Measurements from ENCODE around the gene CAMK2G.
A peak's percentile ranks its signal among the peaks of the same experiment; 100 is the strongest.
"Not testable (repeated sequence)": the region's sequence is repeated elsewhere in the genome, so short reads cannot be mapped to it uniquely, and the experiment has no call there.

CAMK2G gene

DNA sequence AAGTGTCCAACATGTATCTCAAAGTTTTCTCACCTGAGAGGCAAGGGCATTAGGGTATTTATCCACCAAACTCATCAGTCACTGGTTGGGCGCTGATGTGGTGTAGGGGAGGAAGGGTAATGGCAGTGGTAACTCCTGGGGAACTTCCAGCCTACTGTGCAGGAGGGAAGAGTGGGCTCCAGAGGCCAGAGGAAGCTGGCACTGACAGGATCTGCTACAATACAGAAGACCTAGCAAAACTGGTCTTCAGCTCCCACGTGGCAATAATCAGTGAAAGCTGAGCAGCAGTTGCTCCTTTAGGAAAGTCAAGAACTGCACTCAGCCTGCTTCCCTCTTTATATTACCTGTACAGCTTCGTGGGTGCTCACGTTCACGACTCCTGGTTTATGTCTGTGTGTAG is 17.2 kb upstream of the CAMK2G start:
- Mint-ChIP-seq H3K36me3 (no peaks in the 10 kb centered on the region), H3K4me3 (no peak overlapping the region), H3K27me3 (no peaks in the 10 kb centered on the region), H3K4me1 (peaks cover 10% of the 10 kb centered on the region), H3K9me3 (no peaks in the 10 kb centered on the region), H3K27ac (no peak overlapping the region)

DNA sequence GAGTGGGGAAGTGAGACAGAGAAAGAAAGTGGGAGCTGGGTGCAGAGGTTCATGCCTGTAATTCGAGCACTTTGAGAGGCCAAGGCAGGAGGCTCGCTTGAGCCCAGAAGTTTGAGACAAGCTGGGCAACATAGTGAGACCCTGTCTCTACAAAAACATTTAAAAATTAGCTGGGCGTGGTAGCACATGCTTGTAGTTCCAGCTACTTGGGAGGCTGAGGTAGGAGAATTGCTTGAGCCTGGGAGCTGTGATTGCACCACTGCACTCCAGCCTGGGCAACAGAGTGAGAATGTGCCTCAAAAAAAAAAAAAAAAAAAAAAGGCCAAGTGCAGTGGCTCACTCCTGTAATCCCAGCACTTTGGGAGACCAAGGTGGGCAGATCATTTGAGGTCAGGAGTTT is 16.5 kb upstream of the CAMK2G start:
- H3K4me3 Mint-ChIP-seq, H3K9me3 Mint-ChIP-seq, H3K36me3 Mint-ChIP-seq, H3K27me3 Mint-ChIP-seq, H3K27ac Mint-ChIP-seq: not testable (repeated sequence)
- peaks cover 17% of the 10 kb centered on the region for H3K4me1 Mint-ChIP-seq

DNA sequence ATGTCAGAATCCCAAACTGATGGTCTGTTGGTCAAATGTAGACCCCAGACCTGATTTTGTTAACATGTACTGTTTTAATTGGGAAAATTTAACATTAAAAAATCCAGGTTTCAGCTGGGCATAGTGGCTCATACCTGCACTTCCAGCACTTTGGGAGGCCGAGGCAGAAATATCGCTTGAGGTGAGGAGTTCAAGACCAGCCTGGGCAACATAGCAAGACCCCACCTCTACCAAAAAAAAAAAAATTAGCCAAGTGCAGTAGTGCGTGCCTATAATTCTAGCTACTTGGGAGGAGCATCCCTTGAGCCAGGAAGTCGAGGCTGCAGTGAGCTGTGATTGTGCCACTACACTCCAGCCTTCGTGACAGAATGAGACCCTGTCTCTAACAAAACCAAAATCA is 15.9 kb upstream of the CAMK2G start:
- Mint-ChIP-seq H3K36me3 (no peaks in the 10 kb centered on the region), H3K4me1 (peaks cover 18% of the 10 kb centered on the region), H3K27ac (no peak overlapping the region), H3K9me3 (no peaks in the 10 kb centered on the region), H3K4me3 (no peak overlapping the region), H3K27me3 (no peaks in the 10 kb centered on the region)

DNA sequence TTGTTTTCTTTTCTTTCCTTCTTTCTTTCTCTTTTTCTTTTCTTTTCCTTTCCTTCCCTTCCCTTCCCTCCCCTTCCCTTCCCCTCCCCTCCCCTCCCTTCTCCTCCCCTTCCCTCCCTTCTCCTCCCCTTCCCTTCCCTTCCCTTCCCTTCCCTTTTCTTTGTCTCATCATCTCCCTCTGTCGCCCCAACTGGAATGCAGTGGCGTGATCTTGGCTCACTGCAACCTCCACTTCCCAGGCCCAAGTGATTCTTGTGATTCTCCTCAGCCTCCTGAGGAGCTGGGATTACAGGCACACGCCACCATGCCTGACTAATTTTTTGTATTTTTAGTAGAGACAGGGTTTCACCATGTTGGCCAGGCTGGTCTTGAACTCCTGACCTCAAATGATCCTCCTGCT is 15.1 kb upstream of the CAMK2G start:
- not testable (repeated sequence) for H3K27ac Mint-ChIP-seq, H3K9me3 Mint-ChIP-seq, H3K27me3 Mint-ChIP-seq, H3K4me3 Mint-ChIP-seq, H3K36me3 Mint-ChIP-seq
- peaks cover 14% of the 10 kb centered on the region for H3K4me1 Mint-ChIP-seq

DNA sequence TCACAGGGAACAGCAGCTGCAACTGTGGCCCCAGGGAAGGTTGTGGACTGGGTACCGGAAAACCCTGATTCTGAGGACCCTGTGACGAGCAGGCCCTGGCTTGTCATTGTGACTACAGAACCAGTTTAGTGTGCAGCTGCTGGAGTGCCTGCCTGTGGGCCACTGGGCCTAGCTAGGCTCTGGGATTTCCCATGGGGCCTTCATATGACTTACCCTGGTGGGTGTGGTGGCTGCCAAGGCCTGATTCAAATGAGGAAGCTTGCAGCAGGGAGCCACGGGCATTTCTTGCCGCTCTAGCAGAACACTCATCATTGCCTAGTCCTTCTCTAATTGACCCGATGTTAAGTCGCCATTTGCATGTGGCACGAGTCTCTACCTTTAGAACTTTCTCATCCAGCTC is 14.7 kb upstream of the CAMK2G start:
- Mint-ChIP-seq H3K4me3 (no peak overlapping the region), H3K4me1 (peaks cover 10% of the 10 kb centered on the region), H3K36me3 (no peaks in the 10 kb centered on the region), H3K27ac (no peak overlapping the region), H3K27me3 (no peaks in the 10 kb centered on the region), H3K9me3 (no peaks in the 10 kb centered on the region)

DNA sequence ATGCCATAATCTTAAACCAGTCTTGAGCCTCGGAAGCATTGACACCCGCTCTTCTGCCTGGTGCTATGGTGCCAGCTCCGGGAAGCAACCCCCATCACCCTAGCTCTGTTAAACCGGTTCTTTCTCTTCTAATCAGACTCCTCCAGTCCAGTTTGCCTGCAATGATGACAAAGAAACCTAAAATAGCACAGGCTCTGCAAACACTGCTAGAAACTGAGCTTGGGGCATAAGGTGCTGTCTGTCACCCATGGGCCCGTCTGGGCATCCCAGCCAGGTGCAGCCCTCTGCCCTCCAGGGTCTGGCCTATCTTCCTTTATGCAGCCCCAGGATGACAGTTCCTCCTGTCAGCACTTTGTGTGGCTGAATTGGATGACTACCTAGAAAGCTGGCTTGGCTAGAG is 14.2 kb upstream of the CAMK2G start:
- Mint-ChIP-seq H3K27ac (no peak overlapping the region), H3K4me1 (peaks cover 9% of the 10 kb centered on the region), H3K9me3 (no peaks in the 10 kb centered on the region), H3K27me3 (no peaks in the 10 kb centered on the region), H3K36me3 (no peaks in the 10 kb centered on the region), H3K4me3 (no peak overlapping the region)

DNA sequence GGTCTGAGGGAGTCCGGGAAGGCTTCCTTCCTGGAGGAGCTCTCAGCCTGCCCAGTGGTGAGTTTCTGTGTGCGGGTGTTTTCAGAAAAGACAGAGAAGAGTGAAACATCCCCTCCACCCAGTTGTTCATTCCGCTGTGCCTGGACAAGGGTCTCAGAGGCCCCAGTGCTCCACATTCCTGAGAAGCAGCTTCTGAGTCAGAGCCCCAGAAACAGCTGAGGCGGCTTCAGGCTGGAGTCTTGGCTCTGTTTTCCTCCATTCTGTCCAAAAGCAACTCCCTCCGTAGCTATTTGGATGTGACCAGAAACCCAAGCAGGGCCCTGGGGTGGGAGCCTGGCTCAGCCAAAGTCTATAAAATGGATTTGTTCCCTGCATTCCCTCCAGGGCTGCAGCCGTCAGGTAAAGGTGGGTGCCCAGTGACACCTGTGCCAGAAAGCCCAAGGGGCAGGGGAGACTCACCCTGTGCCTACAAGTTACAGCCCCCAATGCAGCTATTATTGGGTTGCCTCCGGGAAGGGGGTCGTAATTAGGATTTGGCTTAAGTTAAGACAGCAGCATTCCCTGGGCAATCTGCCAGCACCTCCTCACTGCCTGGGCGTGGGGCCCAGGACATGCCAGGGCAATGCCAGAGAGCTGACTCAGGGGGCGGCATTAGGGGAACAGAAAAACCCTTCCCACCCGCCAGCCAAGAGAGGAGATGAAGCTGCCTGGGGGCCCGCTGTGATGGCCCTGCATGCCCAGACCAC is 13.1 kb upstream of the CAMK2G start:
- no peaks in the 10 kb centered on the region for H3K9me3 Mint-ChIP-seq
- no peak overlapping the region for H3K4me3 Mint-ChIP-seq
- H3K36me3 Mint-ChIP-seq: no peaks in the 10 kb centered on the region
- no peak overlapping the region for H3K27ac Mint-ChIP-seq
- peaks cover 9% of the 10 kb centered on the region for H3K4me1 Mint-ChIP-seq
- H3K27me3 Mint-ChIP-seq: no peaks in the 10 kb centered on the region

DNA sequence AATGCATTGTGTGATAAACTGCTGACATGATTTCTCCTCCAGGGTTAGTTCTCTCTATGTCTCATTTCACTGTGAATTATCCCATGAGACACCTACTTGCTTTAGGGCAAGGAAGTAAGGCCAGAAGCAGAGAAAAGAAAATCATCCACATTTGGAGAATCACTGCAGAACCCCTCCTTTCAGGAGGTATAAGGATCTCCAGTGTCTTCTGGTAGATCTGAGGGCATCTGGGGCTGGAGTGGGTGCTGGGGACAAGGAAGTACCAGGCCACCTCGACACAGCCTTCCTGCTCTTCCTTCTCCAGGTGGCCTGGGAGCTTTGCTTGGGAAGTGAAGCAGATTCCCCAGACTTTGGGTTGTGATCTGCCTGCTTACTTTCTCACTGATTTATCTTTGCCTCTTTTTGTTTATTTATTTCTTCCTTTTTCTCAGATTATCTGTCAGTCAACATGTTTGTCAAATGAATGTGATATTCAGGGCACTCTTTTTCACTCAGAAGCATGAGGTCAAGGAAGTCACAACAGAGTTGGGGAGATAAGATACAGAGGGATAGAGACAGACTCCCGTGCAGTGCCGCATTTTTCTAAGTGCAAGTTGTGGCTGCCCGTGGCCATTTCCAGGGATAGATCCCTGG is 12.4 kb upstream of the CAMK2G start:
- H3K36me3 Mint-ChIP-seq: no peaks in the 10 kb centered on the region
- no peaks in the 10 kb centered on the region for H3K27me3 Mint-ChIP-seq
- no peaks in the 10 kb centered on the region for H3K9me3 Mint-ChIP-seq
- H3K4me1 Mint-ChIP-seq: peaks cover 9% of the 10 kb centered on the region
- no peak overlapping the region for H3K4me3 Mint-ChIP-seq
- no peak overlapping the region for H3K27ac Mint-ChIP-seq

DNA sequence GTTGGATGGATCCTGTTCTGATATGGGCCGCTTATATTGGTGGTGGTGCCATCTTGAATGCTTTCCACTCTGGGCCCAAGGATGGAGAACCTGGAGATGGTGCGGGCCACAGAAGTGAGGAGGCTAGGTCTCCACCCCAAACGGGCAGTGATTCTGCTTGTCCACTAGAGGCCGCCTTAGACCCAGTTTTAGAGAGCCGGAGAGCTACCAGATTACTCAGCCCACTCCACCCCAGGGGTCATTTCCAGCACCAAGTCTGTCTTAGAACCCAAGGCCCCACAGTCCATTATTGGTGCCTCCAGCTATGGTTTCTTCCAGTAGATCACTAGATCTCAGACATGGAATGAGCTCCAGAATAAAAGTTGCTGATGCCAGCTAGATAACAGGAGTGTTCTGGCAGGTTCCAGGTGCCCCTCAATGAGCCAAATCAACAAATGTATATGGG is 11.8 kb upstream of the CAMK2G start:
- Mint-ChIP-seq H3K4me1 (peaks cover 9% of the 10 kb centered on the region), H3K4me3 (no peak overlapping the region), H3K36me3 (no peaks in the 10 kb centered on the region), H3K27ac (peak overlapping the region; percentile 67), H3K9me3 (no peaks in the 10 kb centered on the region), H3K27me3 (no peaks in the 10 kb centered on the region)

DNA sequence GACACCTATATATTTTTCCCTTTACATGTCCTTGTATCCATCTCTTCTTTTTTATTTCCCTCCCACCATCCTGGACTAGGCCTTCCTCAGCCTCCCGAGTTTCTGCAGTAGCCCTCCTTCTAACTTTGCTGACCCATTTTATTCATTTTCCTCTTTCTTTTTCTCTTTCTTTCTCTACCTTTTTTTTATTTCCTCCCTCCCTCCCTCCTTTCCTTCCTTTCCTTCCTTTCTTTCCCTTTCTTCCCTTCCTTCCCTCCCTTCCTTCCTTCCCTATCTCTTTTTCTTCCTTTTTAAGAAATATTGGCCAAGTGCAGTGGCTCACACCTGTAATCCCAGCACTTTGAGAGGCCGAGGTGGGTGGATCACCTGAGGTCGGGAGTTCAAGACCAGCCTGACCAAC is 9.7 kb upstream of the CAMK2G start:
- no peaks in the 10 kb centered on the region for H3K36me3 Mint-ChIP-seq
- no peak overlapping the region for H3K4me3 Mint-ChIP-seq
- no peak overlapping the region for H3K27ac Mint-ChIP-seq
- peaks cover 24% of the 10 kb centered on the region for H3K4me1 Mint-ChIP-seq
- no peaks in the 10 kb centered on the region for H3K27me3 Mint-ChIP-seq
- H3K9me3 Mint-ChIP-seq: no peaks in the 10 kb centered on the region

DNA sequence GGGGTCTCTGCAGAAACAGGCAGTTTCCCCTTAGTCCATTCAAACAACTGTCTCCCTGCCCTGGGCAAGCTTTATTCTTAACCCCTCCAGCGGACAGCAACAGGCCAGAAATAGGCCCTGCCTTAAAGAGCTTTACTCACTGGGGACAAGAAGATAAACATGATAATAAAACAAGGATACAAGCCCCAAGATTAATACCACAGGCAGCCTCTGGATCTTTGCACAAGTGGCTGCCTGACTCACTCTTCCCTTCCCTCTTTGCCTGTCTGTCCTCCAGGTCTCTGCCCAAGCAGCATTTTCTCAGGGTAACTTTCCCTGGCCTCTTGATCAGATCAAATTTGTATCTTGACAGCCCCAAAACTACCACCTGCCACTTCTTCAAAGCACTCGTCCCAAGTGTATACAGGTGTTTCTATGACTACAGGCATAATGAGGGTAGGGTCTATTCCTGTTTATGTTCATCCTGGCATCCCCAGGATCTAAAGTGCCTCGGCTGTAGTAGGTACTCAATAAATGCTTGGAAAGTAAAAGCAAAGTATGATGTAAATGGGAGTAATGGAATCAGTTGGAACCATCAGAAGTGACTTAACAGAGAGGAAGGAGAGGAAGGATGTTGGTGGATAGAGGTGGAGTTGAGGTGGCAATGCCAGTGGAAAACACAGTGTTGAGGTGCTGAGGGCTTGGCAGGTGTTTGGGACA is 7.0 kb upstream of the CAMK2G start:
- no peak overlapping the region for H3K27ac Mint-ChIP-seq
- no peak overlapping the region for H3K4me3 Mint-ChIP-seq
- peaks cover 44% of the 10 kb centered on the region for H3K4me1 Mint-ChIP-seq
- H3K9me3 Mint-ChIP-seq: no peaks in the 10 kb centered on the region
- no peaks in the 10 kb centered on the region for H3K36me3 Mint-ChIP-seq
- H3K27me3 Mint-ChIP-seq: no peaks in the 10 kb centered on the region

DNA sequence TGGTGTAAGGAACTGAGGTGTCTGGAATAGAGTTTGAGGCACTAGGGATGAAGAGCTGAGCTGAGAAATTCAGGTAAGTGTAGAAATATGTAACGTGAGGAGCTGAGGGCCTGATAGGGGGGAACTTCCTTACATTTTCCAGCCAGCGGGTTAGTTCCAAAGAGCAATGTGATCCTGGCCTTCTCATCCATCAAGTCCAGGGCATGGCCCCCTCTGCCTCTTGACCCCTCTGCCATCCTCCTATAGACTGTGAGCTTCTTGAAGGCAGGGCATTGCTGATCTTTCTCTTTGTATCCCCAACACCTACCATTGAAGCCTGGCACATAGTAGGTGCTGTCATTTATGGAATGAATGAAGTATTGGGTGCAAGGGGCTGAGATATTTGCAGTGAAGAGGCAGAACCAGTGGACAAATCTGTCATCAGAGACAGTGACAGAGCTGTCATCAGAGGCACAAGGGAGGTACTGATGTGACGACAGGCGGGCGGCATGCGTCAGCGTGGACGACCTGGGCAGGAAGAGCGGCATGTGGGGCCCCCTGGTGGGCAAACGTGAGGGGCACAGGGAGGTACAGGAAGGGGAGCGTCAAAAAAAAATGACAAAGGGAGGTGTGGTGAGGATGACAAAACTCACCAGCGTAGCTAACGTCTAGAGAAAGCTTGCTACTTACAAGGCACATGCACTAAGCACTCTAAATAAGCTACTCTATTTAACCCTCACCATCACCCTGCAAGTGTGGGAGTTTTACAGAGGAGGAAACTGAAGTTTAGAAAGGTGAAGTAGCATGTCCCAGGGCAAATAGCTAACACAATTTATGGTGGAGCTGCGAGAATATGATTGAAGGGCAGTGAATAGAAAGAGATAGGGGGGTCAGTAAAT is 5.2 kb upstream of the CAMK2G start:
- peak overlapping the region; percentile 24 for H3K27ac Mint-ChIP-seq
- no peaks in the 10 kb centered on the region for H3K9me3 Mint-ChIP-seq
- no peaks in the 10 kb centered on the region for H3K36me3 Mint-ChIP-seq
- peaks cover 51% of the 10 kb centered on the region for H3K4me1 Mint-ChIP-seq
- no peaks in the 10 kb centered on the region for H3K27me3 Mint-ChIP-seq
- H3K4me3 Mint-ChIP-seq: no peak overlapping the region

DNA sequence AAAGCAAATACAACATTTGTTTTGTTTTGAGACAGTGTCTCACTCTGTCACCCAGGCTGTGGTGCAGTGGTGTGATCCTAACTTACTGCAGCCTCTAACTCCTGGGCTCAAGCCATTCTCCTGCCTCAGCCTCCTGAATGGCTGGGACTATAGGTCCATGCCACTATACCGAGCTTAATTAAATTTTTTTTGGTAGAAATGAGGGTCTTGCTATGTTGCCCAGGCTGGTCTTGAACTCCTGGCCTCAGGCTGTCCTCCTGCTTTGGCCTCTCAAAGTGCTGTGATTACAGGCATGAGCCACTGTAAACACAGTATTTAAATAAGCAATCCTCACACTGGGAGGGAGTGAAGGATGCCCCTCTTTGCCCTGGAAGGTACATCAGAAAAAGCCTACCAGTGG is 4.0 kb upstream of the CAMK2G start:
- no peak overlapping the region for H3K27ac Mint-ChIP-seq
- no peaks in the 10 kb centered on the region for H3K9me3 Mint-ChIP-seq
- no peaks in the 10 kb centered on the region for H3K27me3 Mint-ChIP-seq
- H3K4me3 Mint-ChIP-seq: no peak overlapping the region
- no peaks in the 10 kb centered on the region for H3K36me3 Mint-ChIP-seq
- H3K4me1 Mint-ChIP-seq: peaks cover 52% of the 10 kb centered on the region

DNA sequence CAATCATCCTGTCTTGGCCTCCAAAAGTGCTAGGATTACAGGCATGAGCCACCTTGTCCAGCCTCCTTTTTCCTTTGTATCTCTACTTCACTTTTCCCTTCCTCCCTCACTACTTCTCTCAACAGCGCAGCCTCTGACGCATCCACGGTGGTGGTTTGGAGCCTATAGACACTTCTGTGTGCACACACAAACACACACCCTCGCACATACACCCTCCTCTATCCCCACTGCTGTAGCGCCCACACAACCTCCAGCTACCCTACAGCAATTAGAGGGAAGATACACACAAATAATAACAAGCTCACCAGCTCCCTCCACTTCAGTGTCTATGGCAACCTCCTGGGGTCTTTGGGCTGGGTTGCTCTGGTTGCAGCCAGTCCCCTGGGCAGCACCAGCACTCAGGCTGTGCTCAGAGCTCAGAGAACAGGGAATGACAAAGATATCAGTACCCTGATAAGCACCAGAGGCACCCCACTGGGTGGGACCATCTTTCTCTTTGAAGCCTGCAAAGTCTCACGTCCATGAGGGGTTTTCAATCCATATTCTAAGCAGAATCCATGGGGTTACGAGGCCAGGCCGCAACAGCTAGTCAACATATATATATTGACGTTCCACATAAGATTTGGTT is 3.3 kb upstream of the CAMK2G start:
- peak overlapping the region; percentile 87 for H3K27ac Mint-ChIP-seq
- peaks cover 59% of the 10 kb centered on the region for H3K4me1 Mint-ChIP-seq
- peaks cover 1% of the 10 kb centered on the region for H3K36me3 Mint-ChIP-seq
- H3K27me3 Mint-ChIP-seq: no peaks in the 10 kb centered on the region
- H3K4me3 Mint-ChIP-seq: no peak overlapping the region
- H3K9me3 Mint-ChIP-seq: no peaks in the 10 kb centered on the region

DNA sequence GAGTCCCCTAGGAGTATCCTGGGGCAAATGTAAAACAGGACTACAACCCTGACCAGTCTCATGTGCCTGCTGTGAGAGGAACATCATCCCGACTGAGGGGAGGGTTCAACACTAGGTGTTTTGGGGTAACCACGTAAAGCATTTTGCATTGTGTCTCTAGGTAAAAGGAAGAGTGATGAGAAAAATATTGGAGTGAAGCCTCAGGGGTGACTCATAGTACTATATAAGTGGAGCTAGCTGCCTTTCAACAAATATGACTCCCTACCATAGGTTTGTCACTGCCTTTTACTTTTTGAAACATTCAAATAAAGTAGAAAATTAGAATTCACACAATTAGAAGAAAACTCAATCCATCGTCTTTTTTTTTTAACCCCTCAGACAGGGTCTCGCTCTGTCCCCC is 2.6 kb upstream of the CAMK2G start:
- H3K36me3 Mint-ChIP-seq: peaks cover 3% of the 10 kb centered on the region
- H3K27me3 Mint-ChIP-seq: no peaks in the 10 kb centered on the region
- H3K4me1 Mint-ChIP-seq: peaks cover 65% of the 10 kb centered on the region
- H3K27ac Mint-ChIP-seq: peak overlapping the region; percentile 66
- H3K9me3 Mint-ChIP-seq: no peaks in the 10 kb centered on the region
- no peak overlapping the region for H3K4me3 Mint-ChIP-seq
